ENCODE measurements around the gene SHB. TPM values are rescaled to one million over a fixed set of nuclear protein-coding genes. Genes with fewer than 3 reads are reported as not detected.

SHB gene
- total RNA-seq, 2 donors from 2014 or later, result 41.7 to 57.9 TPM

GRCh38 chr9:38009035-38009501 is 60.0 kb downstream of the SHB start:
- DNase-seq (ENCODE audit: low spot score), result no peak

GRCh38 chr9:38008168-38009034 is 60.6 kb downstream of the SHB start:
- no peak for ATAC-seq (ENCODE audit: insufficient number of reproducible peaks, low FRiP score, low read depth)
- peak; percentile 41 for DNase-seq (ENCODE audit: low spot score)
- no peak overlapping the region for H3K27ac ChIP-seq

More at GRCh38 chr9:38009035-38009501, 60.0 kb downstream of the SHB start:
- no peak for ATAC-seq (ENCODE audit: insufficient number of reproducible peaks, low FRiP score, low read depth)
- Histone ChIP-seq H3K27ac (no peak overlapping the region), H3K27me3 (replicated peaks; ENCODE audit: insufficient read depth) (no peaks in the 10 kb centered on the region), H3K4me3 (no peak overlapping the region), H3K36me3 (peaks cover 8% of the 10 kb centered on the region), H3K9me3 (no peaks in the 10 kb centered on the region), H3K4me1 (ENCODE audit: control insufficient read depth in 1 of 2, low read depth in 2 of 2) (peaks cover 0 to 14% of the 10 kb centered on the region in 2 donors)
- no peak for TF ChIP-seq CTCF (IDR thresholded peaks at IDR 0.05)

DNA sequence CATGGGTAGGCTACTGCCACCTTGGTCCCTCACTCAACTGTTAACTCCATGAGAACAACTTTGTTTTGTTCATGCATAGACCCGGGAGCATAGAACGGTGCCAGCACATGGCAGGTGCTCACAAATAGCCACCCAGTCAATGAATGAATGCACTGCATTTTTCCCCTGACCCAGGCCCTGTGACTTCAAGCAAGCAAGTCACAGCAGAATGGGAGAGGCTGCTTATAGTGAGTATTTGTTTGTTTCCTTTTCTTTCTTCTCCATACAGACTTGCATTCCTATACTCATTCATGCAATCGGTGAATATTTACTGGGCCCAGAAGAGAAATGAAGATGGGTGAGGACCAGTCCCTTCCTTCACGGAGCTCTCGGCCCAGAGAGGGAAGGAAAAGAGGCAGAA is 62.0 kb downstream of the SHB start:
- DNase-seq (ENCODE audit: low spot score) (no peak), ATAC-seq (ENCODE audit: insufficient number of reproducible peaks, low FRiP score, low read depth) (no peak)
- no peak overlapping the region for H3K27ac ChIP-seq
- TF ChIP-seq CTCF (IDR thresholded peaks at IDR 0.05), result no peak
- peaks cover 0 to 14% of the 10 kb centered on the region in 2 donors for H3K4me1 ChIP-seq (ENCODE audit: control insufficient read depth in 1 of 2, low read depth in 2 of 2)
- no peaks in the 10 kb centered on the region for H3K27me3 ChIP-seq (replicated peaks; ENCODE audit: insufficient read depth)
- H3K9me3 ChIP-seq, result no peaks in the 10 kb centered on the region
- H3K36me3 ChIP-seq, result no peaks in the 10 kb centered on the region
- no peak overlapping the region for H3K4me3 ChIP-seq

More at GRCh38 chr9:38008168-38009034, 60.6 kb downstream of the SHB start:
- Histone ChIP-seq H3K4me3 (no peak overlapping the region), H3K9me3 (no peaks in the 10 kb centered on the region), H3K4me1 (ENCODE audit: control insufficient read depth in 1 of 2, low read depth in 2 of 2) (peaks cover 0 to 14% of the 10 kb centered on the region in 2 donors), H3K36me3 (peaks cover 3% of the 10 kb centered on the region), H3K27me3 (replicated peaks; ENCODE audit: insufficient read depth) (no peaks in the 10 kb centered on the region)
- no peak for TF ChIP-seq CTCF (IDR thresholded peaks at IDR 0.05)

GRCh38 chr9:38006163-38006562 is 62.9 kb downstream of the SHB start:
- Histone ChIP-seq H3K9me3 (no peaks in the 10 kb centered on the region), H3K27me3 (replicated peaks; ENCODE audit: insufficient read depth) (no peaks in the 10 kb centered on the region), H3K4me3 (no peak overlapping the region), H3K36me3 (no peaks in the 10 kb centered on the region), H3K4me1 (ENCODE audit: control insufficient read depth in 1 of 2, low read depth in 2 of 2) (peaks cover 0 to 14% of the 10 kb centered on the region in 2 donors), H3K27ac (no peak overlapping the region)
- DNase-seq (ENCODE audit: low spot score) (no peak), ATAC-seq (ENCODE audit: insufficient number of reproducible peaks, low FRiP score, low read depth) (no peak)
- no peak for TF ChIP-seq CTCF (IDR thresholded peaks at IDR 0.05)

DNA sequence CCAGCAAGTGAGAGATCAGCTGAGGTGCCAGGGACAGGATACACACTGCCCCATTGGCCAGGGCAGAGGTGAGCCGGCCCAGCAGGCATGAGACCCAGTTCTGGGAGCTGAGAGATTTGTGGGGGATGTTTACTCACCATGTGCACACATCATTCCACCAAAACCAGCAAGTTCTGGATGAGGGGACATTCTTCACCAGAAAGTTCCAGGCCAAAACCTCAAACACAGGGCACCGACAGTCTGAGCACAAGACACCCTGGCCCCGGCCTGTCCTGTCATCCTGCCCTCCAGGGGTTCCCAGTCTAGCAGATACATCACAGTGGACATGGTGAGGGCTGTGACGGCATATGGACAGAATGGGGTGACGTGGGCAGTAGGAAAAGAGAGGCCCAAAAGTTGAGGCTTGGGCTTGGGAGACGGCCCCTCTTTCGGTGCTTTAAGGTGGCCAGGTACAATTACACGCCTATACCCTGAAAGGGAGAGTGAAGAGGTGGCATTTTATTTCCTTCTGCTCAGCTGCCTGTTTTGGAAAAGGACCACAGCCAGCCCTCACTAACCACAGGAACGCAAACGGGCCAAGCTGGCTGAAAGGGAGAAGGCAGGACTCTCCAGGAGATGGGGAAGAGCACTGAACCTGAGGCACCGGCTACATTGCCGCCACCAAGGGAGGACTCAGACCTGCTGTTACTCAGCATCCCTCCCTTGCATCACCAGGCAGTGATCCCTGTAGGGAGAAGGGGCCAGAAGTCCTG is 64.0 kb downstream of the SHB start:
- ATAC-seq (ENCODE audit: insufficient number of reproducible peaks, low FRiP score, low read depth) (peak; percentile 14), DNase-seq (ENCODE audit: low spot score) (no peak)
- no peaks in the 10 kb centered on the region for H3K36me3 ChIP-seq
- H3K27ac ChIP-seq, result no peak overlapping the region
- H3K4me3 ChIP-seq, result no peak overlapping the region
- peaks cover 0 to 14% of the 10 kb centered on the region in 2 donors for H3K4me1 ChIP-seq (ENCODE audit: control insufficient read depth in 1 of 2, low read depth in 2 of 2)
- no peaks in the 10 kb centered on the region for H3K27me3 ChIP-seq (replicated peaks; ENCODE audit: insufficient read depth)
- TF ChIP-seq CTCF (IDR thresholded peaks at IDR 0.05), result no peak
- no peaks in the 10 kb centered on the region for H3K9me3 ChIP-seq

All from thoracic aorta (tissue), 2 donors.